Activated CD4-positive, CD25-positive, alpha-beta regulatory T cell treated with anti-CD3 and anti-CD28 coated beads, Interleukin-2, amount 50 U/mL, for 72 hours (primary cell): ENCODE data around the gene C4orf50.

Experiments used
- DNase-seq: peaks from one replicate; pipeline ENCODE4 v3.0.0; 2021

The C4orf50 gene

DNA sequence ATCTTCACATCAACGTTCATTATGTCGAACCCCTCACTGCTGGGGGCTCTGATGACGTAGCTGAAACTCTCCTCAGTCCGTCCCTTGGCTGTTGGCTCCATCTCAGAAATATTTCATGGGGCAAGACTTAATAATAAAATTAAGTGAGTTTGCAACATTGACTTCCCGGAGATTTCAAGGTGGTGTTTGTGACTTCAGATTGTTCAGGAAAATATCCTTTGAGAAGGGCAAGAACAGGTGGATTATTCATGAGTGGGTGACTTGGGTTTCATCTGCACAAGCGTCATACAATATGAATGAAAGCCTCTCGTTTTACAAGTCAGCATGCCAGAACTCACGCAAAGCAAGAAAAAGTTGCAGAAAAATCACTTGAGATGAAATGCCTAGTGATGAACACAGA is at the start of gene C4orf50:
Gene C4orf50 (minus strand): TSS at position 101 of the 400 bp plus-strand sequence.
- DNase-seq, result no peak

DNA sequence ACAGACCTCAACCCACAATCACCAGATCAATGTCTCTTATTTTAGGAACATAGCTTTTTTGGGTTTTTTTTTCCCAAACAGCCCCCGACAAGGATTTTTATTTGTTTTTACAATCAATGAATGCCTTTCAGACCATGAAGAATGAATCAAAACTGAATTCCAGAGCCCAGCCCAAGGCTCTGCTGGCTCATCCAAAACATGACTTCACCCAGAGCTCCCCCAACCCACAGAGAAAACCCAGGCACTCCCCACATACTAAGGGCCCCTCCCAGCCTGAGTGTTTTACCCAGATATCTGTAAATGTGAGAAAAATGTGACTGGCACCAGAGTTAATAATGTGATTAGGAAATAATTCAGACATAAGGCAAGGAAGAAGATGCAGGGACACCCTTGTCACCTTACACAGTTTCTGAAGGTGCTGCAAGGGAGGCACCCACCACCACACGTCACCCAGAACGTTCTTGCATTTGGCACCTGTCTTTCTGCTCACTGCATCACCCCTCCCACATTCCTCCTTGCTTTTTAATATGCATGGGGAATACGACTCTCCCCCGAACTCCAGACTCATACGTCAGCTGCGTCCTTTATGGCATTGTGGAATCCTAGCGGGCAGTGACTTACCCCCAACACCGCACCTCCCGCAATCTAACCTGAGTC is 47.8 kb upstream of the C4orf50 start:
- no peak for DNase-seq

DNA sequence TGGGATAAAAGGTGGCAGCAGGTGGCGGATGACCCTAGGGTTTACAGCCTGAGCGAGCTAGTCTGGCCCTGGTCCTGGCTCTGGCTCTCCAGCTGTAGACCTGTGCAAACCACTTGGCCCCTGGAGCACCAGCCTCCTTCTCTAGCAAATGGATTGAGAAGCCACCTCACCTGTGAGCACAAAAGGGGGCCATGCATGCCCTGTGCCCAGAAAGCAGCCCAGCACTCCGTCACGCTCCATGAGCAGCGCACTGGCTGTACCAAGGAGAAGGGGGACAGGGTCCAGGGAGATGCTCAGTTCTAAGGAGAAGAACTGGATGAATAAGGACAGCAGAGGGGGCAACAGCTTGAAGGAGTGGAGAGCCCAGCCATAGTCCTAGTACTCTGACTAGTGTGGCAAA is 46.9 kb upstream of the C4orf50 start:
- no peak for DNase-seq

DNA sequence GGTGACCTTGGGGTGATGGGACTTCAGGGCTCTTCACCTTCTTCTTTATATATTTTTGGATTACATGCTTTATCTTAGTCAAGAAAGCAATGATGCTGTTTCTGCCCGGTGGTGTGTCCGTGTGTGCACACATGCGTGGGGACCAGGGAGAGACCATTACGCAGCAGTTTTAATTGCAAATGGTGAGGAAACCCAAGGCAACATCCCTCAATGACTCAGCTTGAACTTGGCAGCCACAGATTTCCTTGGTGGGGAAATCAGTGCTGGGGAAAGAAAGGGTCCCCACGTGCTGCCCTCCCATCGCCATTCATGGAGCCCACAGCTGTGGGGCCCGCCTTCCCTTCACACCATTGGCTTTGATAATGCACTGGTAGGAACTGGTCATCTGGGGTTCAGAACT is 46.2 kb upstream of the C4orf50 start:
- no peak for DNase-seq

DNA sequence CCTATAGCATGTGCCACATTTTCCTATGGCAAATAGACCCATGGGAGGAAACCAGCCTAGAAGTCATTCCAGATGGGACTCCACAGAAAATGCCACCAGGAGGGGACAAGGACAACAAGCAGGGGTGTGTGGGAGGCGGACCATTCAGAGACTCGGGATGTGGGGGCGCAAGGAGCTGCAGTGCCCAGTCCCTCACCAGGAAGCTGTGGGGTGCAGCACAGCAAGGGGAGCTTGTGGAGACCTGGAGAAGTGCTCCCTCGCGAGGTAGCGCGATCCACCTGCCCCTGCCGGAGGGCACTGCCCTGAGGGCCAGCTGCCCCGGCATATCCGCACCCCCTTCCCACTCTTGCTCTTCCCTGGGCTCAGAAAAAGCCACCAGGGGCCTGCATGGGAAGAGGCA is 45.5 kb upstream of the C4orf50 start:
- DNase-seq, result no peak

DNA sequence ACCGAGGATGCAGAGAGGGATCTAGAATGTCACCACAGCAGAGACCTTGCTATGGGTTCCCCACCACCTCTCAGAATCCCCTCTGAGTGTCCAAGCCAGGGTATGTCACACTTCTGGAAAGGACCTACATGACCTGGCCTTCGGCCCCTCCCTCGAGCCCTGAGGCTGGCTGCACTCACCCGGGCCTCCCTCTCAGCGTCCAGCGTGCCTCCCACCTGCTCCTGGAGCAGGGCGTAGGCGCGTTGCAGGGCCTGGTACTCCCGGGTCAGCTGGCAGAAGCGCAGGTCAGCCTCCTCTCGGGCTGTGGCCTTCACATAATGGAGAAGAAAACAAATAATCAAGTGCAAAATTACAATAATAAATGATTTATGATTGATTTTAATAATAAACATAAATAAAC is 43.9 kb upstream of the C4orf50 start:
- no peak for DNase-seq

DNA sequence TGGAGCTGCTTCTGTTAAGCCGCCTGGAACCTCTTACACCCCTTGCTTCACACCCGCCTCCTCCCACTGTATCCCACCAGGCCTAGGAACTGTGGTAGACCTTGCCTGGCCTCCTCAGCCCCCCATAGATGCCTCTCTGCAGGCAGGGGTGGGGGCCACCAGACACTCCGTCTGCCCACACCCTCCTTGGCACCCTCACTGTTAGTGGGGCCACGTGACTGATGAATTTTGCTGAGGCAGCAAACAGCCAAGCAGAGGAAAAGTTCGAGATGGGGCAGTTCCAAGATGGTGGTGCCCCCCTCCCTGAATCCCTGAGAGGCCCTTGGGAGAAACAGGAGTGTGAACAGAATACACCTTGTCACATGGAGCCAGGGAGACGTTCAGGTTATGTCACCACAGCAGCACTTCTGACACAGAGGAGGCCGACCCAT is 41.2 kb upstream of the C4orf50 start:
- DNase-seq, result no peak

DNA sequence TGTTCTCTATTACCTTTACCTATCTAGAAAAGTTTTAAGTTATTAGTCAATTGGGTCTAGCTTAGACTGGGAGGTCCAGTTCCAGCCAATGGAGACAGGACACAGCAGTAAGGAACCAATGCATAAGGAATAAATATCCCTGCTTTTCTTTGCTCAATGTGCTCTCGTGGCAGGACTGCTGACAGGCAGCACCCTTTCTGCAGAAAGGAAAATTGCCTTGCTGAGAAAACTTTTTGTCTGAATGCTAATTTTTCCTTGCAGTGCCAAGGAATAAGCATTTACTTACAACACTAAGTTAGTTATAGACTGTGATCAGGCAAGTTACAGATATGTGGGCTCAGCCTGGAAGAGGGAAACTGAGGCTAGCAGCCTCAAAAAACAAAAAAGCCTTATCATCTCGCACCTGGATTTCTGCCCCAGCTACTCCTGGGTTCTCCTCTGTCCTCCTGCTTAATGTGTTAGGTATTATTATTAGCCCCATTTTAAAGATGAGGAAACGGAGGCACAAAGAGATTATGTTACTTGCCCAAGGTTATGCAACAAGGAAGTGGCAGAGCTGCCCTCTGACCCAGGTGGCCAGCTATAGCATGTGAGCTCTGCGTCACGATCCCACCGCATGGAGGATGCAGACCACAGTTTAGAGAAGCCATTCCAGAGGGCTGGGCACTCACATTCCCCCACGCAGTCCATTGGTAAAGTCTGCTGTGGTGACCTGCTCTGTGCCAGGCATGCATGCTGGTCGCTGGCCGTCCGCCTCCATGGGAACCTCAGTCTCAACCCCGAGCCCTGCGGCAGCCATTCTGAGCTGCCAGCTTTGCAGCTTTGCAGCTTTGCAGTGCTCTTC is 40.5 kb upstream of the C4orf50 start:
- no peak for DNase-seq

DNA sequence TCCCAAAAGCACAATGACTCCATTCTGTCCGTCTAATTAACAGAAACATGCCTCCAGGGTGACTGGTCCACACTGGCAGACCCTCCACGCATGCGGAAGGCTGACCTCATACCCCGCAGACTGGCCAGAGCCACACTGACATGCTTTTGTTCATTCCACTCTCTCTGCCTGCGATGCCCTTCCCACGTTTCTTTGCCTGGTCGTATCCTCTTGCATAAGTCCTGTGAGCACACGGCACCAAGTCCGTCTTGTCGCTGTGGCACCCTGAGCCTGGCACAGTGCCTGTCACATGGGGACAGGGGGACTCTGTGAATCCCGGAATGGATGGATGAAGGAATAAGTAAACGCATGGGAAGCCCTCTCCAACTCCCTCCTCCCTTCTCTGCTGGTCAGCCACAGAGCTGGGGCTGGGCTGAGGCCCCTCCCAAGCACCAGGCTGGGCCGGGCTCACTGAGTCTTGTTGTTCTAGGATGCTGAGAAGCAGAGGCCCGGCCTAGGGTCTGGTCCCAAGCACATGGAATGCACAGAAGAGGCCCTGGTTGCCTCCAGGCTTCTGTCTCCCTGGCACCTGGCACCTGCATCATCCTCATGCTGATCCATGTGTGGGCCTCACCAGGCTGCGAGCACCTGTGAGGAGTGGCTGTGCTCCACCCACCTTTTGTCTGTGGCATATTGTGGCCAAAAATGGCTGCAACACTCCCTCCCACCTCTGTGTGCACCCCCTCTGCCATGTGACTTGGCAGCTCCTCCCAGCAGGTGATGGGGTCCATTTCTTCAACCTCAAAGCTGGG is 38.9 kb upstream of the C4orf50 start:
- DNase-seq, result no peak

DNA sequence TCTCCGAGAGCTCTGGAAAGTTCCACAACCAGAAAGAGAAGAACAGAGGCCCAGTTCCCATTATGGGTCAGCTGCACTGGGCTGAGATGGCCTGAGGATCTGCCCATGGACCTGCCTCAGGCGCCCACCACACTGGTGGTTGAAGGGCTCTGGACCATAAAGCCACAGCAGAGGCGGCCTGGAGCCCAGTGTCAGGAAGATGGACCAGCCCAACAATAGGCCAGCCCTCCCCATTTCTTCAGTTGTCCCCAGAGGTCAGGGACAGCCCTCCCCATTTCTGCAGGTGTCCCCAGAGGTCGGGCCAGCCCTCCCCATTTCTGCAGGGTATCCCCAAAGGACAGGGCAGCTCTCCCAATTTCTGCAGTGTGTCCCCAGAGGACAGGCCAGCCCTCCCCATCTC is 37.2 kb upstream of the C4orf50 start:
- DNase-seq, result no peak

DNA sequence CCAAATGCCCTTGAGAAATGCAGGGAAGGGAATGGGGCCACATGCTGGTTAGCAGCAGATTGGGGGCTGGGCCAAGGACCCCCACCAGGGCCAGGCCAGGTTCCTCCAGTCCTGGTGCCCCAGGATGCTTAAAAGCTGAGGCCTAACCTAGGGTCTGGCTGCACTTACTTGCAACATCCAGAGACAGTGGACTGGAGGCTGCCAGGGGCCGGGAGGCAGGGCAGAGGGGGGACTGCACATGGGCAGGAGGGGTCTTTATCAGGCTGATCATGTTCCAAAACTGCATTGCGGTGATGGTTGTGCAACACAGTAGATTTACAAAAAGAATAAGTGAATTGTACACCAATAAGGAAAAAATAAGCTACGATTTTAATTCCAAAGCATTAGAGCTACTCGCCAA is 36.8 kb upstream of the C4orf50 start:
- no peak for DNase-seq

DNA sequence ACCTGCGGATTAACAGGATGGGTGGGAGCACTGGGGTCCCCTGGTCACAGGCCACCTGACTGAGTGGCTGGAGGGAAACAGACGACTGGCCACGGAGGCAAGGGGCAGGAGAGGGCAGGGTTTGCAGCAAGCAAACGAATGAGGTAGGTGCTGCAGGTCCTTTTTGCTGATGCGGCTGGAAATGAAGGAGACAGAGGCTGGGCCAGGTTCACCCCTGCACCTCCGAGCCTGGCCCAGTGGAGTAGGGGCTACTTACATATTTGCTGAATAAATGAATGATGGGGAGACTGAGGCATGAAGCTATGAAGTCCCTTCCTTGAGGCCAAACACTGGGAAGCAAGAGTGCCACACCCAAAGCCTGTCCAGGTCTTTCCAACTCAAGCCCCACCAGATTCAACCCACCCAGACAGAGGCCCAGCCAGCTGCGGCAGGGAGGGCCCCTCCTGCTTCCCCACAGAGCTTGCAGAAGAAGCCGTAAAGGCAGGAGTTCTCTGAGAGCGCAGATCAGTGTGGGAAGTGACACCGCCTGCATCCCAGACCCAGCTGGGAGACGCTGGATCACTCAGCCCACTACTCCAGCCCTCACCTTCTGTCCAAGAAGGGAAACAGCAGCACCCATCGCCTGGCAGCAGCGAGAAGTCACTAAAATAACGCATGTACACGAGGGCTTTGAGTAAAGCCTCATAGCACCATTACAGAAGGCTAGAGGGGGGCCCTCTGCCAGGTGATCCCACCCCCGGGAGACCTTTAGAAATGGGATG is 36.1 kb upstream of the C4orf50 start:
- DNase-seq, result no peak

DNA sequence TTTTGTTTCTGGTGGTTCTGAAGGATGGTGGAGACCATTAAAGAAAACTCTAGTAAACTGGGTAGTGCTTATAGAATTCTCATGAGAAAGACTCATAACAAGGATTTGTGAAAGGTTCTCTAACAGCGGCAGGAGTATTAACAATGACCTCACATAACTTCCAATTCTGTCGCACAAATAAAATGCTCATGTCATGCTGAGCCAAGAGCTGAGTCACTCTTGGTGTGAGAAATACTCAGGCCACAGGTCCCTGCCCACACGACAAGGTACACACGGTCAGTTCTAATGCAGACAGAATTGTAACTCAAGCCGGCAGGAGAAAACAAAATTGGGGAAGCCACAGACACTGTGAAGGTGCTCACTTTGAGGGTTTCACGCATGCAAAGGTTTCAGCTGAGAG is 34.4 kb upstream of the C4orf50 start:
- no peak for DNase-seq

DNA sequence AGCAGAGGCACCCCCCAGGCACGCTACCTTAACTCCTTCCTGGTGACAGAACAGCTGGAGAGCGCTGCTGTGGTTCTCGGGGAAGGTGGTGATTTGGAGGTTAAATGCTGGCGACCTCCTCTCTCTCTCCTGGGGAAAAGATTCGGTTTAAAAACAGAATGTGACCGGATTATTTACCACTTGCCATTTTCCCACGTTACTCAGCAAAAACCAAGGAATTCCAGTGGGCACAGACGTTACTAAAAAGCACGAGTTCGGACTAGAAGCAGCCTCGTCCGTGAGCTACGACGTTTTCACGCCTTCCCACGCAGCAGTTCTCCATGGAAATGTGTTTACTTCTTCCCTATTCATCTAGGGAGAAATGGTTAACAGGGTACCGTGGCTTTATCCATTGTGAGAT is 32.3 kb upstream of the C4orf50 start:
- no peak for DNase-seq

DNA sequence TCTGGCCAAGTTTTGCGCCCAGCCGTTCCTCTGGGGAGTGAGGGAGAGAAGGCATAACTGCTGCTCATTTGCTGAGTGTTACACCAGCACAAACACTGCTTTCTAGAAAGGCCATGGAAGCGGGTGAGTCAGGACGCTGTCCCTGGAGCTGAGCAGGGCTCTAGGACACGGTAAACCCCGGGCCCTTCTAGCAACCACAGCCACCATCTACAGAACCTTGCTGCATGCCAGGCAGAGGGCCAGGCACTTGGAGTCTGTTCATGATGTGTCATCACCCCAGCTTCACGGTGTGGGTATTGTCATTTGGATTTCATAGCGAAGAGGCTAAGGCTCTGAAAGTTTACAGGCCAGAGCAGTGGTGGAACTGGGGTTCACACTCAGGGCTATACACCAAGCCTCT is 31.8 kb upstream of the C4orf50 start:
- DNase-seq, result no peak

DNA sequence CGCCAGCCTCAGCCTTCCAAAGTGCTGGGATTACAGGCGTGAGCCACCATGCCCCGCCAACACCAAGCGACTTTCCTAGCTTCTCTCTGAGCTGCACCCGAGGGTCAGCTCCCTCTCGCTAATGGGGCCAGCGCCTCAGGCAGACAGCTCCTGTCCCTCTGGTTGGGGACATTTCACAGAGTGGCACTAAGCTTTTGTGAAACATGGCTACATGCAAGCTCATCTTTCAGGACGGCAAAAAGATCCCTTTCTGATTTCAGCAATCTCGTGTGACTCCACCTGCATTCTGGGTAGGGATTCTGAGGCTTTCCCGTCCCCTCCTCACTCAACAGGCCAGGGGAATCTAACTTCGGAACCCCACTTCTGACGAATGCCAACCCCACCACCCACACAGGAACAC is 31.0 kb upstream of the C4orf50 start:
- DNase-seq, result no peak

DNA sequence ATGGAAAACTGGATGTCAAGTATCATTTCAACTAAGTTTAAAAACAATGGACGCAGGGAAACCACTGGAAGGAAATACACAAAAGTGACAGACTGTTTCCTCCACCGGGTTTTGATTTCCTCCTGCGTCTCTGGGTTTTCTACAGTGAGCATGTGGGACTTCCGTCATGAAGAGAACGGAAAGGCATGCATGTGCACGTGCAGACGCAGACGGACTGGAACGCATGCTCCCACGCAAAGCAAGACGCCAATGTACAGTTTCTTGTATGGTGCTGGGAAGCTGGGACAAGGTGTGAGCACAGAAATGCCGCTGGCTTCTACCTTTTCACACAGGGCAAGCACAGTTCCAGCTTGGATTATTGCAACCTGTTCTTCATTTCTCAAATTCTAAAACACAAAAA is 30.3 kb upstream of the C4orf50 start:
- no peak for DNase-seq

DNA sequence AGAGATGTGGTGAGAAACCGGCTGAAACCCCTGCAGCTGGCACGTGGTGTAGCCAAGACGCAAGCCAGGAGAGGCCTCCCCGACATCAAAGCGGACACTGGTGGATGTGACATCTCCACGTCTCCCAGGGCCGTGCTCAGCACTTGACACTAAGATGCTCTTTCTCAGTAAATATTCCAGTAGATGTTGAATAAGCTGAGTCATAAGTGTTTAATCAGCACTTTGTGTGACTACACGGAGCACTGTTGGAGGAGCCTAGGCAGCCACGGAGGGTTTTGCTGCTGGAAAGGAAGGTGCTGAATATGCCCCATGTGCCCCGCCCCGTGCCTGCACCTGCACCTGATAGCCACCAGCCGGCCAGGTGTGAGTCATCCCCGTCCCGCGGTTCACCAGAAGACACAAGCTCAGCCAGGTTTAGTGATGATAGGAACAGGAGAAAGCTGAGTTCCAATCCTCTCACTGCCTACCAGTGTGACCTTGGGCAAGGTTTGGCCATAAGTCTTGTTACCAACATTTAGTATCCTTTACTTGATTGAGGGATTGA is 29.0 kb upstream of the C4orf50 start:
- no peak for DNase-seq

DNA sequence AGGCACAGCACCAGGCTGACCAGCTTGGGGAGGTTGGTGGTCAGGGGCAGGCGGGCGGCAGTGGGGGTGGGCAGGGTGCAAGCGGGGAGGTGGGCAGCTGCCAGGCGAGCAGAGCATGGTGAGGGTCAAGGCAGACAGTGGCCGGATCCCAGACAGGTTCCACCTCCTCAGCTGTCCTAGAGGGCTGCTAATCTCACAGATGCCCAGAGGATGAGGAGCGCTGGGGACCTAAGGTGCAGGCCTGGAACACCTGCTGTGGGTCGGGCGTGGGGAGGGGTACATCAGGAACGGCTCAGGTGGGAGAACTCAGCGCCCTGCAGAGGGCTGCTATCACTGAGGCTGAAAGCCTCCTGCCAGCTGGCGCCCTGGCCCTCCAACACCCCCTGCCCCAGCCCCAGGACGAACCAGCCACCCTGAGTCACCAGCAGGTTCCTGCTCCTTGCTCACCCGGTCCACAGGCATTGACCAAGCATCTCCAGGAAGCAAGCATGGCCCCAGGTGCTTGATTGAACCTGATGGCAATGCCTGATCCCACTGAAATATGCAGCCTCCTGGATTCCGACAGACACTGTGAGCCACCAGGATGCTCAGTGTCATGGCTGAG is 28.4 kb upstream of the C4orf50 start:
- no peak for DNase-seq

DNA sequence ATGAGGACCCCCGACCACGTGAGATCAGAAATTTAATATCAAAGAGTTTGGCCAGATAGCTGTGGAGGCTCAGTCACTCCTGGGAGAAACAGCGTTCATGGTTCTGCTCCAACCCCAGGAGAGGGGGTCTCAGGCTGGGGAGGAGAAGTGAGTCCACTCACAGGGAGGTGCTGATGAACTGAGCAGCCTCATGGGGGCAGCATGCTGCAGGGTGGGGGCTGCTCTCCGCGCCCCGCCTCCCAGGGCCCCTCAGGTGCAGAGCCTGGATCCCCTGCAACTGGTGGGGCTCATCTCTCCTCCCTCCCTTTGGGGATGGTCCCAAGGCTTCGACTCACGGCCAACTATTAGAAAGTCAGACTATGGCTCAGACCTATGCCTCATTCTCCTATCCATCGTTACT is 26.6 kb upstream of the C4orf50 start:
- no peak for DNase-seq

DNA sequence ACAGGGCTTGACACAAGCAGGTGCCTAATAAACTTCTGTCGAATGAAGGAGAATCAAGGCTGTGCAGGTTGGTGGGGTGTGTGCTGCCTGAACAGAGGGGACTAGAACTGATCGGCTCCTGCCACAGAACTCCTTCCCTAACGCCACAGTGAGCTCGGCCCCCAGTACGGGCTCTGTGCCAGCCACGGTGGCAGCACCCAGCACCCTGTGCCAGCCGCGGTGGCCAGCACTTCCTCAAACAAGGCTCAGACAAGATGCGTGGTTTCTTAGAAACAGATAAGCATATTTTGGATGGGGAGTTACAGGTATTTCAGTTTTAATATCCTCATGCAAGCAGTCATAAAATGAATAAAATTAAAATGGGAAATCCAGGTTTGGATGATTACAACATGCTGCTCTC is 26.0 kb upstream of the C4orf50 start:
- no peak for DNase-seq

DNA sequence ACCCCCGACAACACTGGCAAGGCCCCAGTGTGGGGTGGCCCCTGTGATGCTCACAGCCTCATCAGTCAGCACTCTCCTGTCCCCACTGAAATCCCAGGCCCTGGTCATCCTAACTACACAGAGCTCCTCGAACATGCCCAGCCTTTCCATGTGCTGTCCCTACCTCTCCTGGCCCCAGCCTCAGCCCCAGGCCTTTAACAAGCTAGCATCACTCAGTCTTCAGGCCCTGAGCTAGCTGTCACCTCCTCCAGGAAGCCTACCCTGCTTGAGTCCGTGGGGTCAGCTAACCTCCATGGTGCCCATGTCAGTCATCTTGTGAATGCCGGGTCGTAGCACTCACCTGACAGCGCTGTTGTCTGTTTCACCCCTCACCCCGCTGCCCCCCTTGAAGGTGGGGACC is 25.6 kb upstream of the C4orf50 start:
- no peak for DNase-seq
